ENCODE measurements around the gene ALDH1L1. TPM values are rescaled to one million over a fixed set of nuclear protein-coding genes. Genes with fewer than 3 reads are reported as not detected.

Gene ALDH1L1
- total RNA-seq, 2 experiments from 2014 or later, result not detected

DNA sequence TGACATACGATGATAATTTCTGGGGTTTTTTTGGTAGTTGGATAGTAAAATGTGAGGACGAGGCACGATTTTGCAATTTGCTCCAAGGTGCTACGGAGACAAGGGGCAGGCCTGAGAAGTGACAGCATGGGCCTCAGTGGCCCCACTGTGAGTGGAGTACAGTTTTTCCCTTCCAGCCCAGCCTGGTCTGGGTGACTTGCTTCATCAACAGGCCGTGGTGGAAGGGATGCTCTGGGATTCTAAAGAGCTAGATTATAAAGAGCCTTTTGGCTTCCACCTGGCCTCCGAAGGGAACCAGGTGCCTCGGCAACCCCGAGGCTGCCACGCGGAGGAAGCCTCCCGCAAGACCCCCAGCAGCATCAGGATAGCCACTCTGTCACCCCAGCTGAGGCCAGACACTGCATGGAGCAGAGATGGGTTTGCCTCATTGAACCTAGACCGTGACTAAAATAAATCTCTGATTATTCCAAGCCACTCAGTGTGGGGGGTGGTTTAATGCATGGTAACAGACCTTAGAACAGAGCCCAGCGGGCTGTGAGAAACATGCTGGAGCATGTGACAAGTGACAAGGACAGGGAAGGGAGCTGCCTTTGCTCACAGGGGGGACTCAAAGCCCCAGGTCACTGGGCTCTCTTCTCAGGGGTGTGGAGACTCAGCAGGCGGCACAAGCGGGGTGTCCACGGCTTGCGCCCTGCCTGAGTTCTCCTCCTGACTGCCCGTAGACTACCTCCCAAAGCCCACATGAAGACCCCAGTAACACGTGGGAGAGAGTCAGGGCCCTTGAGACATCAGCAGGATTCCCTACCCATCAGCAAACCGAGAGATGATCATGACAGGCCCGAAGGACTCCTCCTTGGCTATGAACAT lies 73.8 kb downstream of the ALDH1L1 start:
- ChIA-PET CTCF (no interaction called here), POLR2A (no interaction called here)
- Mint-ChIP-seq H3K36me3 (ENCODE audit: low read depth) (no peaks in the 10 kb centered on the region), H3K9me3 (no peaks in the 10 kb centered on the region), H3K4me3 (no peak overlapping the region), H3K27me3 (no peaks in the 10 kb centered on the region), H3K27ac (no peak overlapping the region), H3K4me1 (ENCODE audit: low read depth) (no peaks in the 10 kb centered on the region)
- TF ChIP-seq, protein P1, sequence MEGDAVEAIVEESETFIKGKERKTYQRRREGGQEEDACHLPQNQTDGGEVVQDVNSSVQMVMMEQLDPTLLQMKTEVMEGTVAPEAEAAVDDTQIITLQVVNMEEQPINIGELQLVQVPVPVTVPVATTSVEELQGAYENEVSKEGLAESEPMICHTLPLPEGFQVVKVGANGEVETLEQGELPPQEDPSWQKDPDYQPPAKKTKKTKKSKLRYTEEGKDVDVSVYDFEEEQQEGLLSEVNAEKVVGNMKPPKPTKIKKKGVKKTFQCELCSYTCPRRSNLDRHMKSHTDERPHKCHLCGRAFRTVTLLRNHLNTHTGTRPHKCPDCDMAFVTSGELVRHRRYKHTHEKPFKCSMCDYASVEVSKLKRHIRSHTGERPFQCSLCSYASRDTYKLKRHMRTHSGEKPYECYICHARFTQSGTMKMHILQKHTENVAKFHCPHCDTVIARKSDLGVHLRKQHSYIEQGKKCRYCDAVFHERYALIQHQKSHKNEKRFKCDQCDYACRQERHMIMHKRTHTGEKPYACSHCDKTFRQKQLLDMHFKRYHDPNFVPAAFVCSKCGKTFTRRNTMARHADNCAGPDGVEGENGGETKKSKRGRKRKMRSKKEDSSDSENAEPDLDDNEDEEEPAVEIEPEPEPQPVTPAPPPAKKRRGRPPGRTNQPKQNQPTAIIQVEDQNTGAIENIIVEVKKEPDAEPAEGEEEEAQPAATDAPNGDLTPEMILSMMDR (IDR thresholded peaks at IDR 0.05), result no peak
- ATAC-seq (ENCODE audit: poor library complexity), result no peak
- H3K4me1 ChIP-seq (ENCODE audit: insufficient read depth, low read length), result no peaks in the 10 kb centered on the region
- H3K27ac ChIP-seq (ENCODE audit: low read depth in 1 of 2, low read length in 2 of 2), result no peak overlapping the region
- no peaks in the 10 kb centered on the region for H3K36me3 ChIP-seq (ENCODE audit: insufficient read depth, low read length)
- intact Hi-C loops (cut with DNase I, micrococcal nuclease), result no loop called here
- no peaks in the 10 kb centered on the region for H3K27me3 ChIP-seq (ENCODE audit: control insufficient read depth in 1 of 2, insufficient read depth in 2 of 2, low read length in 2 of 2)
- DNase-seq, result no peak
- H3K4me3 ChIP-seq (ENCODE audit: low read length), result no peak overlapping the region
- H3K9me3 ChIP-seq (ENCODE audit: control insufficient read depth in 1 of 2, insufficient read depth in 1 of 2, low read length in 2 of 2), result peaks cover 0 to under 1% of the 10 kb centered on the region in 2 experiments

DNA sequence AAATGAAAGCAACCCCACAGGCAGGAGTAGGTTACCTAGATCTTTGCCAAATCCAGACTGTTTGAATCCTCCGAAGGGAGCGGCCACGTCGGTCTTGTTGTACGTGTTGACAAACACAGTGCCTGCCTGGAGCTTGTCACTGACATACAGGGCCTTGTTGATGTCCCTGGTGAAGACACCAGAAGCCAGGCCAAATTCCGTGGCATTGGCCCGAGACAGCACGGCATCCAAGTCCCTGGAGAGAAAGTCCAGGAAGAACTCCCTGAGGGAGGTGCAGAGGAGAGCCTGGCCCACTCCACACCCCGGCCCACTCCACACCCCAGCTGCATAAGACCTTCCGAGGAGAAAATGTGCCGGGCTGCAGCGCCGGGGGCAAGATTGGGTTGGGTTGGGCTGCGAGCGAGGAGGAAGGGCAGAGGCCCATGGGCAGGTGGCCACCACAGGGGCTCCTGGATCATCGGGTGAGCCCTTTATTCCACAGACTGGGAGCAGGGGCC lies 74.6 kb downstream of the ALDH1L1 start:
- Histone ChIP-seq H3K9me3 (ENCODE audit: control insufficient read depth in 1 of 2, insufficient read depth in 1 of 2, low read length in 2 of 2) (peaks cover 0 to 4% of the 10 kb centered on the region in 2 experiments), H3K36me3 (ENCODE audit: insufficient read depth, low read length) (no peaks in the 10 kb centered on the region), H3K27ac (ENCODE audit: low read depth in 1 of 2, low read length in 2 of 2) (no peak overlapping the region), H3K4me3 (ENCODE audit: low read length) (no peak overlapping the region), H3K4me1 (ENCODE audit: insufficient read depth, low read length) (no peaks in the 10 kb centered on the region), H3K27me3 (ENCODE audit: control insufficient read depth in 1 of 2, insufficient read depth in 2 of 2, low read length in 2 of 2) (no peaks in the 10 kb centered on the region)
- no peak for DNase-seq
- H3K4me1 Mint-ChIP-seq (ENCODE audit: low read depth), result no peaks in the 10 kb centered on the region
- H3K9me3 Mint-ChIP-seq, result no peaks in the 10 kb centered on the region
- intact Hi-C loops (cut with DNase I, micrococcal nuclease), result no loop called here
- POLR2A ChIA-PET, result no interaction called here
- H3K4me3 Mint-ChIP-seq, result no peak overlapping the region
- H3K36me3 Mint-ChIP-seq (ENCODE audit: low read depth), result no peaks in the 10 kb centered on the region
- CTCF ChIA-PET, result no interaction called here
- no peak for ATAC-seq (ENCODE audit: poor library complexity)
- no peak overlapping the region for H3K27ac Mint-ChIP-seq
- no peaks in the 10 kb centered on the region for H3K27me3 Mint-ChIP-seq
- TF ChIP-seq, protein P1 (IDR thresholded peaks at IDR 0.05), result no peak

DNA sequence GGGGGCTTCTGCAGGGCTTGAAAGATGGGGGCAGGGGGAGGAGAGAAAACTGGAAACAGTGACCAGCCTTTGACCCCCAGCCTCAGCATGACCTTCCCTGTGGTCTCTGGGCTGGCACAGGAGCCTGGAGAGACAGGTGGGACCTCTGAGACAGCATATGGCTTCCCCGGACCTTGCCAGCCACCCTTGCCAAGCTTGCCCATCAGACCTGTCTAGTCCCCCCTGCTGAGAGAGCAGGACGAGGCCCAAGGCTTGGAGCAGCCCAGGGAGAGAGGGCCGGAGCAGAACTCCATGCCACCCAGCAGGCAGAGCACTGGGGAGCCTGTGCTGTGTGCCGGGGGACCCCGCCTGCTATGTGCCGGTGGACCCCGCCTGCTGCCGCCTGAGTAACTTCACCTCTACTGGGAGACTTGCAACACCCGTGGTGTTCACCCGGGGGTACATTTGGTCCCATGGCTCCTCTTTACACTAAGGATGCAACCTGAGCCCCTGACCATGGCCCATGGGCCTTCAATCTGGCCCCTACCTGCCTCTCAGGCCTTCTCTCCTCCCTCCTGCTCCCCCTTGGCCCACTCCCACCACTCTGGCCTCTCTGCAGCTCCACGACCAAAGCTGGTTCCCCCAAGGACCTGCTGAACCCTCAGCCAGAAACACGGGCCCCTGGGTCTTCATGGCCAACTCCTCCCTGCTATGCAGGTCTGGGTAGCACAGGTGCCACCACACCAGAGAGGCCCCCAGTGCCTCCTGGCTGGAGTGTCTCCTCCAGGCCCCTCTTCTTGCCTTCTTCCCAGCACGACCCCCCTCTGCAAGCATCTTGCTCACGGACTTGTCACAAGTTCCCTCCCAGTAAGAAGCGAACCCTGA lies 75.4 kb downstream of the ALDH1L1 start:
- H3K4me1 ChIP-seq (ENCODE audit: insufficient read depth, low read length), result no peaks in the 10 kb centered on the region
- Mint-ChIP-seq H3K27me3 (no peaks in the 10 kb centered on the region), H3K36me3 (ENCODE audit: low read depth) (no peaks in the 10 kb centered on the region), H3K4me1 (ENCODE audit: low read depth) (no peaks in the 10 kb centered on the region), H3K27ac (no peak overlapping the region), H3K4me3 (no peak overlapping the region), H3K9me3 (no peaks in the 10 kb centered on the region)
- ChIA-PET CTCF (no interaction called here), POLR2A (no interaction called here)
- H3K9me3 ChIP-seq (ENCODE audit: control insufficient read depth in 1 of 2, insufficient read depth in 1 of 2, low read length in 2 of 2), result peaks cover 0 to 4% of the 10 kb centered on the region in 2 experiments
- H3K27me3 ChIP-seq (ENCODE audit: control insufficient read depth in 1 of 2, insufficient read depth in 2 of 2, low read length in 2 of 2), result no peaks in the 10 kb centered on the region
- ATAC-seq (ENCODE audit: poor library complexity) (no peak), DNase-seq (no peak)
- no peak overlapping the region for H3K27ac ChIP-seq (ENCODE audit: low read depth in 1 of 2, low read length in 2 of 2)
- TF ChIP-seq, protein P1 (IDR thresholded peaks at IDR 0.05), result no peak
- H3K4me3 ChIP-seq (ENCODE audit: low read length), result no peak overlapping the region
- no peaks in the 10 kb centered on the region for H3K36me3 ChIP-seq (ENCODE audit: insufficient read depth, low read length)
- intact Hi-C loops (cut with DNase I, micrococcal nuclease), result no loop called here

All from CD4-positive, alpha-beta T cell (primary cell).